HuH-7.5 (cell line): ENCODE measurements around the gene CRADD.
"Not testable (repeated sequence)": the region's sequence is repeated elsewhere in the genome, so short reads cannot be mapped to it uniquely, and the experiment has no call there.

ENCODE experiments used
- DNase-seq: peaks from one replicate; pipeline ENCODE4 v3.0.0; 2011; ENCODE audit warnings: low spot score

Gene CRADD

DNA sequence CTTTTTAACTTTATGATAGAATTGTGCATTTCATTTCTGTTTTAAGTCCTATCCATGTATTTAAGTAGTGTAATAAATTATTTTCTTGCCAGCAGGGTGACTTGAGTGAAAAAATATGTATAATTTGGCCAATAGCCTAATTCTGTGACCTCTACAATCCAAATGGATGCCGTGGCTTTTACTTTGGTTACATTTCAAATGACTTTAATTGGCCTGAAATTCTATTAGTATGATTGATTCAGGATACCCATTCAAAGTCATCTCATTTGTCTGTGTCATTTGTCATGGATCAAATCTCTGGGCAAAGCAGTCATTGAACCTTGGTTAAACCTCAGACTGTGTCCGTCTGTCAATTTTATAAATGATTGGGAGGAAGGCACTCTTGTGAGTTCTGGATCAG, 29.6 kb downstream of the CRADD start:
- no peak for DNase-seq

DNA sequence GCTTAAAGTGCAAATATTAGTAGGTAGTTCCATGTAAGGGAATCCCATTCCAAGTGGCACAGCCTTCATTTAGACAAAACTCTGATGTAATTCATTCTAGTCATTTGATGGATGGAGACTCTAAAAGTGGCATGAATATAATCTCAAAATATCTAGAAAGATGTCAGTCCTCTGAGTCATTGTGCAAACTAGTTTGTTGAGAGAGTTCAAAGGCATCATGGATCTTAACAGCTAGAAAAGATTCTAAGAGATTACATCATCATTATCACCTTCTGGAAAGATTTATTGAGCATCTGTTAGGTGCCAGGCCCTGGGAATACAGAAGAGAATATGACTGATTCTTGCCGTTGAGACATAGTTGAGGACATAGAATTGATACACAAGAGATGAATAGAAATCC, 30.7 kb downstream of the CRADD start:
- no peak for DNase-seq

- no peak for DNase-seq
Measured at GRCh38 chr12:93708952-93709351, 31.8 kb downstream of the CRADD start.

GRCh38 chr12:93709386-93709785, 32.2 kb downstream of the CRADD start:
- no peak for DNase-seq

DNA sequence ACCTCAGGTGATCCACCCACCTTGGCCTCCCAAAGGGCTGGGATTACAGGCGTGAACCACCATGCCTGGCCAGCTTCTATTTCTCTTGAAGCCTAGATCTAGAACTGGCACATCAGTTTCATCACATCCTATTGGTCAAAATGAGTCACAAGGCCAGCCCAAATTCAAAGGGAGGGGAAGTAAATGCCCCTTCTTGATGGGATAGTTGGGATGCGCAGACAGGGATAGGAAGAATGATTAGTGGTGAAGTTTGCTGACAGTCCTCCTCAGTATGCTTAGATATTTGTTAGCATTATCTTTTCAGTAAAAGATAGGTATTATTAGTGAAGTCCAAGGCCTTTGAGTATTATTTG, 33.4 kb downstream of the CRADD start:
- DNase-seq, result no peak

DNA sequence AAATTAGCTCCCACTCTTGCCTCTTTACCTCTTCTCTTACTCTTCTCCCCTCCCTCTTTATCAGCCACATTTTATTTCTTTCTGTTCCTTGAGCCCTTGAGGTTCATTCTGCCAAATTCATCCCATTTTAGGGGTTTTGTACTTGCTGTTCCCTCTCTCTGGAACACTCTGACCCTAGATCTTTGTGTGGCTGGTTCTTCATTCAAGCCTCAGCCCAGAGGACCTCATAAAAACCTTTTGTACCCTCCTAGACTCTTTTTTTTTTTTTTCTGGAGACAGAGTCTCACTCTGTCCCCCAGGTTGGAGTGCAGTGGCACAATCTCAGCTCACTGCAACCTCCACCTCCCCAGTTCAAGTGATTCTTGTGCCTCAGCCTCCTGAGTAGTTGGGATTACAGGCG, 34.3 kb downstream of the CRADD start:
- DNase-seq, result not testable (repeated sequence)

GRCh38 chr12:93712200-93712599, 35.0 kb downstream of the CRADD start:
- DNase-seq, result no peak

DNA sequence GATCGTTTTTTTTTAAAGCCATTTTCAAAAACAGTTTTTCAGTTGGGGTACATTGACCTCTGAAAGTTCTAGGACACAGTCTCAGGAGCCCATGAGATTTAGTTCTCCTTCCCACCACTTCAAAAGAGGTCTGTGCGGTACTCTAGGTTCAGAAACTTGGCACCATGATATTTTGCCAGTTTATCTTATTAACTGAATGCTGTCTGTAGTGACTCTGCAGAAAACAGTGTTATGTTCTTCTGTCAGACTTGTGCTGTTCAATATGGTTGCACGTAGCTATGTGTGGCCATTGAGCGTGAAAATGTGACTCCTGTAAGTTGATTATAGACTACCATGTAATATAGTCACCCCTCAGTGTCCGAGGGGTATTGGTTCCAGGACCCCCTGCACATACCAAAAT, 35.9 kb downstream of the CRADD start:
- no peak for DNase-seq

DNA sequence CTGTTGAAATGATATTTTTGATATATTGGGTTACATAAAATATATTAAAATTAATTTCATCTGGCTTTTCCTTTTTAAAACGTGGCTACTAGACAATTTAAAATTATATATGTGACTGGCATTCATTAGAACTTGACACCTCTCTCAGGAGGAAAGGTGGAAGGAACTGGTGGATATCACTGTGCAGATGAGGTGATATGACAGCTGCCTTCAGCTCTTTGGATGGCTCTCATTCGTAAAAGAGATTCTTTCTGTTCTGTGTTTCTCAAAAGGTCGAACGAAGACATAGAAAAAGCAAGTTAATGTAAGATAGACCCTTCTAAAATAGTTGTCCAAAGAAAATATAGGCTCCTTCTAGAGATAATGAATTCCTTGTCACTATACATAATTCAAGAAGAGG, 36.6 kb downstream of the CRADD start:
- DNase-seq, result no peak

DNA sequence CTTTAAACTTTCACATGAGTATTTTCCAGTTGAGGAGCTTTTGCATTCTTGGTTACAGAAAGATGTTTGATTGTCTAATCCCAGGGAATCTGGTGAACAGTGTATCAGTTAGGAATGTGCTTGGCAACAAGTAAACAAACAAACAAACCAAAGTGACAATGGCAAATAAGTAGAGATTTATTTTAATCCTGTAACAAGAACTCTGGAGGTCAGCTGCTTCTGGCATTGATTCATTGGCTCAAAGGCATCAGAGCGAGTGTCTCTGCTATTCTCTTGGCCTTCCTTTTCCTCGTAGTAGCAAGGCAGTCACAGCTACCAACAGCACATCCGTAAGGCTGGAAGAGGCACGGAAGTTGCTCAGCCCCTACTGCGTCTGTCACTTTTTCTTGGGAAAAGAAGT, 37.2 kb downstream of the CRADD start:
- no peak for DNase-seq

DNA sequence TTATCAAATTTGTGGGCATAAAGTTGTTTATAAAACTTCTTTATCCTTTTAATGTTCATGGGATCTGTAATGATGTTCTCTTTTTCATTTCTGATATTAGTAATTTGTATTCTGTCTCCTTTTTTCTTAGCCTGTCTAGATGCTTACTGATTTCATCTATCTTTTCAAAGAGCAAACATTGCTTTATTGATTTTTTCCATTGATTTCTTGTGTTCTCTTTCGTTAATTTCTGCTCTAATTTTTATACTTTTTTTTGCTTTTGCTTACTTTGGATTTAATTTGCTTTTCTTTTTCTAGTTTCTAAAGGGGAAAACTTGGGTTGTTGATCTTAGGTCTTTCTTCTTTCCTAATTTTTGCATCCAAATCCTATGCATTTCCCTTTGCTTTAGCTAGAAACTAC, 42.5 kb downstream of the CRADD start:
- no peak for DNase-seq

GRCh38 chr12:93720559-93720958, 43.4 kb downstream of the CRADD start:
- DNase-seq, result no peak

DNA sequence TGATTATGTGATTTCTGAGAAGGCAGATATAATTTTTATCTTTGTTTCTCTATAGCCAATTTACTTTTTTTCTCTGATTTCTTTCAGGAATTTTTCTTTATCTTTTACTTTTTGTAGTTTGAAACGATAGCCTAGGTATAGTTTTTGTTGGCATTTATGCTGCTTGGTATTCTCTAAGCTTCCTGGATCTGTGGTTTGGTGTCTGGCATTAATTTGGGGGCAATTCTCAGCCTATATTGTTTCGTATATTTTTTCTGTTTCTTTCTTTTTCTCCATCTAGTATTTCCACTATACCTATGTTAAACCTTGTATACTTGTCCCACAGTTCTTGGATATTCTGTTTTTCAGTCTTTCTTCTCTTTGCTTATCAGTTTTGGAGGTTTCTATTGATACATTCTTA, 45.0 kb downstream of the CRADD start:
- no peak for DNase-seq

DNA sequence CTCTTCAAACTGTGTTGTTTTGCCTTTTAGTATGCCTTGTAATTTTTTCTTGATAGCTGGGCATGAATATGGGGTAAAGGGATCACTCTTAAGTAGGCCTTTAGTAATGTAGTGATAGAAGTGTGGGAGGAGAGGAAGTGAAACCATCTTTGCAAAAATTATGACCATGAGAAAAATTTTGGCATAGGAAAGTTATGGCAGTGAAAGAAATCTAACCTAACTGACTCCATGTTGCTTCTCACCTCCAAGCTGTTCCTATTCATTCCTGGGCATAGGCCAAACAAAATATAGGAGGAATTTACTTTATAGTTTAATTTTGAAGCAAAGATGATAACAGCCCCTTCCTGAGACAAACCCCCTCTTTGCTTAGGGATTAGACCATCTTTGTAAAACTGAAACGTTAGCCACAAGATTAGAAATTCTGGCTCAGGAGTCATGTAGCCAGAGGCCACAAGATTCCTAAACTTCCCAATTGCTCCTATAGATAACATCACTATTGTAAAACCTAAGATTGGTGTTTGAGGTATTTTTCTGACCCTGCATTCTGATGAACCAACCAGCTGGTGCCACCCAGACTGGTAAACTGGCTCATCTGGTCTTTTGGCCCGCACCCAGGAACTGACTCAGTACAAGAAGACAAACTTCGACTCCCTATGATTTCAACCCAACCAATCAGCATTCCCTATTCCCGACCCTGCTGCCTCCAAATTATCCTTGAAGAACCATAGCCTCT, 45.8 kb downstream of the CRADD start:
- DNase-seq, result no peak

GRCh38 chr12:93723568-93723930, 46.4 kb downstream of the CRADD start:
- DNase-seq, result no peak

- DNase-seq, result no peak
Measured at GRCh38 chr12:93725531-93725930, 48.4 kb downstream of the CRADD start.

- no peak for DNase-seq
Measured at GRCh38 chr12:93727195-93727811, 50.1 kb downstream of the CRADD start.

GRCh38 chr12:93727911-93728310, 50.7 kb downstream of the CRADD start:
- DNase-seq, result no peak

DNA sequence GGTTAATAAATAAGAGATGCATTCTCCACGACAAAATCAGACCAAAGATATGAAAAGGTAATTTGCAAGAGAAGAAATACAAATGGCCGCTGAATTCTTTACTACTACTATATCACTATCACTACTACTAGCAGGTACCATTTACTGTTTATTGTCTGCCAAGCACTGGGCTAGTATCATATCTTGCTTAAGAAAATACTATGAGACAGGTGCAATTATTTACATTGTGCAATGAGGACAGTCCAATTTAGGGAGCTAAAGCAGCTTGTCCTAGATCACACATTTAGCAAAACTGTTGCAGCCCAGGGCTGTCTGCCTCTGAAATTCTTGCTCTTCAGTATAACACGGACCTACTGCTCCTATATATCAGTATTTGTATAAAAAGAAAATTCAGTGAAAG, 52.8 kb downstream of the CRADD start:
- DNase-seq, result no peak

DNA sequence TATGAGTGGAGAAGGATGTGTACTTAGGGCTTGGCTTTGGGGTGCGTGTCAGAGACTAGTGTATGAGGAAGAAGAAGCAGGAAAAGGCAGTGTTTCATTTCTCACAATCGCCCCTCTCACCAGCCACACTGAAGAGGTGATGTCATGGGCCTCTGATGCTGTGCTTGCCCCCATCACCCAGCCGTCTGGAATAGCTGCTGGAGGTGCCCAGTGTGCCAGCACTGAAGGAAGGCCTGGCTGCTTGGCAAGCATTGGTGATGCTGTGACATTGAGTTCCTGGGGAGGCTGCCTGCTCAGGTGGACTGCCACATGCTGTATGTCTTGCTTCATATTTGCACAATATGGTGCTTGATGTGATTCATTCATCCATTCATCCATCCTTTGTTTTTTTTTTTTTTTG, 56.2 kb downstream of the CRADD start:
- no peak for DNase-seq

GRCh38 chr12:93733928-93734327, 56.8 kb downstream of the CRADD start:
- DNase-seq, result no peak

GRCh38 chr12:93734784-93735183, 57.6 kb downstream of the CRADD start:
- no peak for DNase-seq

DNA sequence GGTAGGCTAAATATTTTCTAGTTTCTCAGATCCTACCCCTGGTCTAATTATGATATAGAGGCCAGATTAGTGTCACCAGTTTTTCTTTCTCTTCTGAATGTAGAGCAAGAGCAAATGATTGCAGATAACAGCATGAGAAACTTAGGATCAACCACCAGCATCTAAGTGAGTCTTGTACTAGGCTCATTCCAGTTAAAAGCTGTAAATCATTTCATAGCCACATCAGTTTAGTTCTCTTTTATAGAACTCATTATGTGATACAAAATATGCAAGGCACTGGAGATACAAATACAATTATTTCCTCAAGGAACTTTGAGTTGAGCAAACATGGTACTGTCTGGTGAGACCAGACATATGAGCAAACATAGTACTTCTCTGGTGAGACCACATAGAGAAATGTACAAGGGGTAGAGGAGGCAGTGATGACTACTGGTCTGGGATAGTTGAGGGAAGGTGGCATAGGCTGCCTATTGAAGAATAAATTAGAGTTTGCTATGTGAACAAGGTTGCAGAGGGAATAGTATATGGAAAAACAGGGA, 59.5 kb downstream of the CRADD start:
- DNase-seq, result no peak
